H1 (cell line): ENCODE data around the gene UROC1. TPM values are rescaled to one million over a fixed set of nuclear protein-coding genes. Genes with fewer than 3 reads are reported as not detected.

Experiments
- CTCF ChIA-PET: fragments of 300-600 bp; sonication (Branson Sonifier 250); formaldehyde crosslinking; loops from one replicate; lab custom pipeline; 2021; ENCODE audit not compliant: partially characterized antibody; lab: Charles Lee
- POLR2A ChIA-PET: fragments of 300-600 bp; sonication (Branson Sonifier 250); formaldehyde crosslinking; loops from one replicate; lab custom pipeline; 2021; ENCODE audit warnings: inconsistent platforms; ENCODE audit not compliant: partially characterized antibody; lab: Charles Lee
- DNase-seq, 2 experiments: peaks; one replicate each; pipeline versions ENCODE4 v3.0.0 to v3.0.0-alpha.2; 2010 to 2022; ENCODE audit warnings: low spot score in 2 of 2, low read depth in 1 of 2, mixed read lengths in 1 of 2
- FAIRE-seq: peaks from 2 replicates; lab custom pipeline; 2011; peaks lifted over from hg19 to GRCh38; lab: Jason Lieb, UNC
- H2AFZ ChIP-seq: 2 replicates; pipeline ENCODE4 v1.8.1; 2012; ENCODE audit warnings: low read length, inconsistent platforms
- H2AK5ac ChIP-seq: 2 replicates; pipeline ENCODE4 v1.6.1; 2013; ENCODE audit warnings: low read depth, low read length
- H2BK120ac ChIP-seq: replicated peaks from 2 replicates; pipeline ENCODE3; 2013; ENCODE audit warnings: low read depth, low read length, inconsistent platforms
- H2BK12ac ChIP-seq: 2 replicates; pipeline ENCODE4 v1.6.1; 2013; ENCODE audit warnings: low read depth, low read length
- H2BK15ac ChIP-seq: 2 replicates; pipeline ENCODE4 v1.6.1; 2013; ENCODE audit warnings: low read length
- H2BK20ac ChIP-seq: 2 replicates; pipeline ENCODE4 v1.6.1; 2013; ENCODE audit warnings: low read length
- H2BK5ac ChIP-seq: 2 replicates; pipeline ENCODE4 v1.6.1; 2013; ENCODE audit warnings: low read depth, low read length
- H3K14ac ChIP-seq: 2 replicates; pipeline ENCODE4 v1.6.1; 2013; ENCODE audit warnings: inconsistent platforms; ENCODE audit not compliant: insufficient read length
- H3K18ac ChIP-seq: 2 replicates; pipeline ENCODE4 v1.6.1; 2013; ENCODE audit warnings: low read length; ENCODE audit errors: extremely low read depth
- H3K23ac ChIP-seq: 2 replicates; pipeline ENCODE4 v1.6.1; 2013; ENCODE audit warnings: inconsistent platforms; ENCODE audit not compliant: insufficient read length
- H3K23me2 ChIP-seq: 2 replicates; pipeline ENCODE4 v1.6.1; 2013; ENCODE audit warnings: low read depth, low read length
- H3K27ac ChIP-seq: 2 replicates; pipeline ENCODE4 v1.6.1; 2011; ENCODE audit warnings: low read depth, low read length, inconsistent platforms
- H3K27me3 ChIP-seq, 4 experiments: replicated peaks in 1 of 4; 1 replicate in 1 of 4; 2 replicates in 3 of 4; pipeline versions ENCODE4 v1.6.1 to v1.8.1; 2011 to 2013; ENCODE audit warnings: low read length in 3 of 4, mild to moderate bottlenecking in 3 of 4, inconsistent platforms in 2 of 4, mixed read lengths in 2 of 4, moderate library complexity in 1 of 4; ENCODE audit not compliant: control insufficient read depth in 3 of 4, insufficient read depth in 3 of 4; ENCODE audit errors: extremely low read depth in 1 of 4
- H3K36me3 ChIP-seq, 4 experiments: 2 replicates each; pipeline versions ENCODE4 v1.6.1 to v1.8.1; 2011 to 2013; ENCODE audit warnings: mild to moderate bottlenecking in 4 of 4, low read length in 3 of 4, moderate library complexity in 2 of 4, control low read depth in 1 of 4, inconsistent platforms in 1 of 4; ENCODE audit not compliant: insufficient read depth in 4 of 4, control insufficient read depth in 2 of 4
- H3K4ac ChIP-seq: replicated peaks from 2 replicates; pipeline ENCODE3; 2013; ENCODE audit warnings: low read length, low read depth, mixed read lengths, inconsistent platforms; ENCODE audit not compliant: insufficient read length
- H3K4me1 ChIP-seq, 4 experiments: replicated peaks in 1 of 4; 1 replicate in 1 of 4; 2 replicates in 3 of 4; pipeline versions ENCODE4 v1.6.1 to v1.8.1; 2011 to 2013; ENCODE audit warnings: low read length in 3 of 4, inconsistent platforms in 2 of 4, mixed read lengths in 1 of 4; ENCODE audit not compliant: insufficient read depth in 4 of 4, control insufficient read depth in 3 of 4
- H3K4me2 ChIP-seq, 2 experiments: 2 replicates each; pipeline versions ENCODE4 v1.6.1 to v1.8.1; 2011 to 2013; ENCODE audit warnings: low read depth in 2 of 2, low read length in 2 of 2, control low read depth in 1 of 2, inconsistent platforms in 1 of 2, mild to moderate bottlenecking in 1 of 2; ENCODE audit not compliant: insufficient read depth in 1 of 2
- H3K4me3 ChIP-seq, 4 experiments: fragments of 200-600, 300-600 bp in 1 of 4; sonication (generic), shearing (Covaris generic), sonication (Bioruptor Twin) in 1 of 4; 2 replicates each; pipeline versions ENCODE4 v1.5.1 to v1.8.1; 2011 to 2016; ENCODE audit warnings: low read length in 4 of 4, low read depth in 3 of 4, control low read depth in 2 of 4, inconsistent platforms in 2 of 4, mild to moderate bottlenecking in 2 of 4, mixed read lengths in 1 of 4, moderate library complexity in 1 of 4; ENCODE audit not compliant: insufficient read depth in 2 of 4; ENCODE audit errors: extremely low read depth in 1 of 4
- H3K56ac ChIP-seq: replicated peaks from 2 replicates; pipeline ENCODE3; 2013; ENCODE audit warnings: low read depth, mild to moderate bottlenecking, mixed read lengths, low read length, inconsistent platforms; ENCODE audit not compliant: insufficient read length
- H3K79me1 ChIP-seq: 2 replicates; pipeline ENCODE4 v1.6.1; 2013; ENCODE audit warnings: low read depth, low read length, control low read depth
- H3K79me2 ChIP-seq, 2 experiments: 2 replicates each; pipeline versions ENCODE4 v1.6.1 to v1.8.1; 2012 to 2013; ENCODE audit warnings: low read length in 2 of 2, mild to moderate bottlenecking in 2 of 2, inconsistent platforms in 1 of 2; ENCODE audit not compliant: insufficient read depth in 2 of 2, control insufficient read depth in 1 of 2
- H3K9ac ChIP-seq, 4 experiments: replicated peaks in 1 of 4; 1 replicate in 1 of 4; 2 replicates in 3 of 4; pipeline versions ENCODE4 v1.6.1 to v1.8.1; 2011 to 2013; ENCODE audit warnings: low read depth in 3 of 4, low read length in 3 of 4, control low read depth in 2 of 4, mild to moderate bottlenecking in 2 of 4, moderate library complexity in 2 of 4, inconsistent platforms in 1 of 4; ENCODE audit errors: extremely low read depth in 1 of 4
- H3K9me3 ChIP-seq, 2 experiments: 2 replicates each; pipeline versions ENCODE4 v1.6.1 to v1.8.1; 2012 to 2013; ENCODE audit warnings: mild to moderate bottlenecking in 2 of 2, moderate library complexity in 2 of 2, control low read depth in 1 of 2, inconsistent platforms in 1 of 2, low read depth in 1 of 2, low read length in 1 of 2, mixed read lengths in 1 of 2; ENCODE audit not compliant: insufficient read depth in 2 of 2
- H4K20me1 ChIP-seq, 2 experiments: replicated peaks in 1 of 2; 2 replicates each; pipeline versions ENCODE3 to v1.8.1; 2011 to 2013; ENCODE audit warnings: inconsistent platforms in 2 of 2, low read length in 2 of 2, mild to moderate bottlenecking in 1 of 2; ENCODE audit not compliant: insufficient read depth in 2 of 2, control insufficient read depth in 1 of 2
- H4K5ac ChIP-seq: 2 replicates; pipeline ENCODE4 v1.6.1; 2013; ENCODE audit warnings: low read length, low read depth, mixed read lengths, inconsistent platforms; ENCODE audit not compliant: insufficient read length
- H4K8ac ChIP-seq: 2 replicates; pipeline ENCODE4 v1.8.0; 2013; ENCODE audit warnings: mild to moderate bottlenecking, moderate library complexity, low read length, inconsistent platforms; ENCODE audit not compliant: insufficient read depth; ENCODE audit errors: extremely low read depth
- H4K91ac ChIP-seq: replicated peaks from 2 replicates; pipeline ENCODE3; 2013; ENCODE audit warnings: low read length, mixed read lengths, inconsistent platforms; ENCODE audit not compliant: insufficient read length
- BCL11A ChIP-seq, 2 experiments: IDR thresholded peaks; one replicate each; pipeline ENCODE4 v1.6.1; 2011; ENCODE audit warnings: low read depth in 2 of 2, low read length in 2 of 2, mild to moderate bottlenecking in 2 of 2
- BRCA1 ChIP-seq: IDR thresholded peaks from 2 replicates; pipeline ENCODE4 v1.6.1; 2012; ENCODE audit warnings: low read depth, low read length, improper control_type of control experiment
- EP300 ChIP-seq, 2 experiments: IDR thresholded peaks; 1 replicate in 1 of 2; 2 replicates in 1 of 2; pipeline ENCODE4 v1.6.1; 2011 to 2012; ENCODE audit warnings: low read depth in 2 of 2, low read length in 2 of 2, mild to moderate bottlenecking in 2 of 2, borderline replicate concordance in 1 of 2, inconsistent platforms in 1 of 2, moderate library complexity in 1 of 2
- GTF2F1 ChIP-seq: IDR thresholded peaks from 2 replicates; pipeline ENCODE4 v1.6.1; 2012; ENCODE audit warnings: low read depth, low read length, improper control_type of control experiment, borderline replicate concordance
- KDM5A ChIP-seq: fragments of 200-600 bp; IDR thresholded peaks from 2 replicates; pipeline ENCODE4 v1.7.1; 2012; ENCODE audit warnings: mild to moderate bottlenecking, low read length, inconsistent platforms, mixed read lengths
- POLR2AphosphoS5 ChIP-seq: IDR thresholded peaks from 2 replicates; pipeline ENCODE4 v1.6.1; 2011; ENCODE audit warnings: low read depth, low read length
- SAP30 ChIP-seq: fragments of 300-600 bp; sonication (generic); IDR thresholded peaks from 2 replicates; pipeline ENCODE4 v1.7.1; 2012; ENCODE audit warnings: low read length, moderate library complexity, mild to moderate bottlenecking, inconsistent platforms; ENCODE audit not compliant: insufficient read depth, insufficient replicate concordance
- SIRT6 ChIP-seq: IDR thresholded peaks from one replicate; pipeline ENCODE4 v1.7.1; 2012; ENCODE audit warnings: low read length, inconsistent platforms
- SP4 ChIP-seq: IDR thresholded peaks from 2 replicates; pipeline ENCODE4 v1.6.1; 2012; ENCODE audit warnings: low read length, inconsistent platforms
- SRF ChIP-seq: IDR thresholded peaks from 2 replicates; pipeline ENCODE4 v1.6.1; 2011; ENCODE audit warnings: mild to moderate bottlenecking, low read depth, low read length, moderate library complexity
- TEAD4 ChIP-seq: IDR thresholded peaks from 2 replicates; pipeline ENCODE4 v1.6.1; 2012; ENCODE audit warnings: low read depth, low read length, inconsistent platforms, mixed read lengths
- USF2 ChIP-seq: IDR thresholded peaks from 2 replicates; pipeline ENCODE4 v1.6.1; 2011; ENCODE audit warnings: low read length, improper control_type of control experiment
- WGBS, 2 experiments: shearing (Covaris generic) in 1 of 2; methylation state at CpG; one replicate each; pipeline versions ENCODE4 v1.1.6 to v1.1.7; 2013 to 2015; ENCODE audit warnings: low lambda C conversion rate in 2 of 2, mixed read lengths in 2 of 2, inconsistent platforms in 1 of 2, low coverage in 1 of 2, missing lambda C conversion rate in 1 of 2; ENCODE audit not compliant: insufficient replicate concordance in 2 of 2, insufficient coverage in 1 of 2, insufficient read length in 1 of 2; ENCODE audit errors: extremely low coverage in 1 of 2, missing lambda C conversion rate in 1 of 2; 5-methylcytosine and 5-hydroxymethylcytosine counted together
- polyA plus RNA-seq, 7 experiments: library from polyadenylated mRNA; depleted of rRNA in 3 of 7; stranded (reverse) in 5 of 7; unstranded in 2 of 7; fragments of >200 nt in 5 of 7; fragments of 200-250 nt in 2 of 7; gene quantifications; 1 replicate in 5 of 7; 2 replicates in 1 of 7; 4 replicates in 1 of 7; pipeline versions ENCODE4 v1.2.1 to v1.2.3, GENCODE V29; 2011 to 2013; ENCODE audit warnings: missing spikeins in 2 of 7, mixed read lengths in 2 of 7
- total RNA-seq: library from RNA; stranded (reverse); fragmentation: NEBNext Ultra II Directional; extraction: Animal tissue kit (Norgen Biotek cat#: 25700); gene quantifications from 2 replicates; pipeline ENCODE4 v1.2.1, GENCODE V29; 2021

UROC1 gene
- total and polyA plus RNA-seq, 2 of the 8 experiments (the other 6 are each of a cell fraction or from before 2014, with no cell fraction given), result 0.03 TPM; not detected in 1

- no peak for DNase-seq
- Histone ChIP-seq H3K4me2 (no peak overlapping the region), H2BK5ac (no peak overlapping the region), H3K27me3 (peaks cover 0 to 4% (median 1%) of the 10 kb centered on the region in 4 experiments; a peak in 3 of 7 replicates), H2BK20ac (no peak overlapping the region), H3K23me2 (peaks cover 3% of the 10 kb centered on the region; the same call in 1 of the 2 replicates), H3K9ac (no peak overlapping the region), H4K5ac (no peak overlapping the region), H2AK5ac (no peak overlapping the region), H3K9me3 (no peaks in the 10 kb centered on the region), H4K8ac (no peak overlapping the region), H3K4me3 (no peak overlapping the region), H4K91ac (no peak overlapping the region), H3K14ac (no peak overlapping the region), H2AFZ (no peak overlapping the region), H3K27ac (no peak overlapping the region), H3K4me1 (peaks cover 0 to 9% (median 3%) of the 10 kb centered on the region in 4 experiments; a peak in 3 of 7 replicates), H2BK12ac (no peak overlapping the region), H3K79me1 (no peaks in the 10 kb centered on the region), H2BK120ac (no peak overlapping the region), H3K56ac (no peak overlapping the region), H3K79me2 (no peaks in the 10 kb centered on the region), H2BK15ac (no peak overlapping the region), H3K4ac (no peak overlapping the region), H3K18ac (no peak overlapping the region), H3K36me3 (no peaks in the 10 kb centered on the region), H4K20me1 (peaks cover 0 to 4% of the 10 kb centered on the region in 2 experiments), H3K23ac (no peak overlapping the region)
- ChIA-PET POLR2A (no interaction called here), CTCF (interaction anchor here (0.8 to 1.9 kb wide), 6 partner anchors 8 to 47 kb away, joined by 3 to 8 read pairs (median 4); no protein-coding TSS in a partner anchor)
- FAIRE-seq, result no peak
- 85% methylated on average over 5 of the region's 7 CpGs; no CpG with 5 or more reads in 1 of the 2 experiments for WGBS, 2 experiments
- TF ChIP-seq POLR2AphosphoS5, result no peak
- no peak for TF ChIP-seq SRF
- no peak for TF ChIP-seq EP300 (IDR thresholded peaks at IDR 0.05; ENCODE audit: borderline replicate concordance in 1 of 2, low read depth in 2 of 2, low read length in 2 of 2)
- TF ChIP-seq SAP30, result no peak
- no peak for TF ChIP-seq TEAD4
- TF ChIP-seq SP4, result no peak
- TF ChIP-seq GTF2F1, result no peak
- TF ChIP-seq USF2, result no peak
- TF ChIP-seq KDM5A, result no peak
- no peak for TF ChIP-seq SIRT6
- TF ChIP-seq BCL11A (IDR thresholded peaks at IDR 0.05; ENCODE audit: low read depth in 2 of 2, low read length in 2 of 2), result no peak
- TF ChIP-seq BRCA1, result no peak
Observed at GRCh38 chr3:126529585-126530170, 12.1 kb upstream of the UROC1 start.
